ENCODE measurements around the gene NUP210.

DNA sequence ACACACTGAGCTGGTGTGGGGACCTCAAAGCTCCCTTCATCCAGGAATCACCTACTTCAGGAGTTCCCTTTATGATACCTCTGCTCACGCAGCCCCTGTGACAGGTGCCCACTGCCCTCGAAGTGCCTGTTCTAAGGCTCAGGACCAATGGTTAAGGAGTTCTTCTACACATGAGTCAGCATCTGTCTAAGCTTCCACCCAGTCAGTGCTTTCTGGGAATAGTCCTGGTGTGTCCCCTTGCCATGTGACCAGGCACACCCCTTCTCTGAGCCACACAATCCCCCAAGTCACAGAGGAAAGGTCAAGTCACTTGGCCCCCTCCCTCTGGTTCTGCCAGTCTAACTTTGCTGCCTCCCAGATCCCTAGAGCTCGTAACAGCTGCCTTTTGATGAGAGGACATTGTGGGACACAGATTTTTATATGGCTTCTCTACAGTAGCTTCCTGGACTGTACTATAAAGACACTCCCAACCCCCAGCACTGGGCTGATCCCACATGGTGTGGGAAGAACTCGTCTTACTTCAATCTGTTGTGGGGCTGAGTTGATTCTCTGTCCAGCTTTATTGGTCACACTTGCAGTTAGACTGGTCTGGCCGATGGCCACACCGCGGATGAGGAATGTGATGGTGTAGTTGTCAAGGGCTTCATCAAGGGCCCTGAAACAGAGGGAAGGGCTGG, 78.8 kb downstream of the NUP210 start:
- TF ChIP-seq POLR2A (IDR thresholded peaks at IDR 0.05; ENCODE audit: low read depth, low read length) (no peak), POLR2AphosphoS5 (IDR thresholded peaks at IDR 0.05; ENCODE audit: low read depth, low read length) (no peak), TAF1 (IDR thresholded peaks at IDR 0.05; ENCODE audit: borderline replicate concordance, low read depth, low read length) (no peak)

All from GM12892 (cell line).